HepG2 (cell line): Measurements from ENCODE around the gene TAF1B. TPM values are rescaled to one million over a fixed set of nuclear protein-coding genes. Genes with fewer than 3 reads are reported as not detected.

ENCODE experiments used
- ATAC-seq: fragments of 200-7000 bp; cut with Tn5 transposase; 3 replicates; pipeline ENCODE4 v1.9.1; 2020; ENCODE audit warnings: mild to moderate bottlenecking, moderate library complexity
- BruUV-seq: library from RNA; stranded (reverse); fragments of 400-500 nt; replicated peaks from 2 replicates; lab custom pipeline; 2021; lab: Mats Ljungman, UMichigan
- CTCF ChIA-PET: fragments of 300-600 bp; formaldehyde crosslinking; extraction: SDS; loops from one replicate; lab custom pipeline; 2021; ENCODE audit warnings: low total read pairs, inconsistent platforms, low intra/inter-chr PET ratio; lab: Yijun Ruan, JAX
- POLR2A ChIA-PET: fragments of 350-600 bp; sonication (Branson Sonifier 250); formaldehyde crosslinking; loops from one replicate; lab custom pipeline; 2020; ENCODE audit warnings: antibody characterized with exemption, inconsistent platforms; lab: Yijun Ruan, JAX
- DNase-seq: peaks from one replicate; pipeline ENCODE4 v3.0.0-alpha.2; 2015; ENCODE audit warnings: low spot score
- FAIRE-seq: peaks from 3 replicates; lab custom pipeline; 2011; peaks lifted over from hg19 to GRCh38; lab: Jason Lieb, UNC
- H2AFZ ChIP-seq: one replicate; pipeline ENCODE4 v1.6.1; 2011; ENCODE audit warnings: low read length, inconsistent platforms
- H3K27ac ChIP-seq: fragments of 300-600 bp; 3 replicates; pipeline ENCODE4 v1.8.0; 2011; ENCODE audit warnings: mixed run types, mild to moderate bottlenecking, mixed read lengths, low read length, inconsistent platforms; ENCODE audit not compliant: insufficient read depth; ENCODE audit errors: extremely low read length
- H3K27me3 ChIP-seq, 2 experiments: fragments of 200-600 bp in 1 of 2; 2 replicates in 1 of 2; 3 replicates in 1 of 2; pipeline versions ENCODE4 v1.6.0 to v1.8.0; 2011; ENCODE audit warnings: low read length in 2 of 2, mild to moderate bottlenecking in 2 of 2, moderate library complexity in 2 of 2, inconsistent platforms in 1 of 2; ENCODE audit not compliant: insufficient read depth in 2 of 2, control insufficient read depth in 1 of 2
- H3K36me3 ChIP-seq, 2 experiments: fragments of 200-600 bp in 1 of 2; replicated peaks in 1 of 2; 2 replicates in 1 of 2; 3 replicates in 1 of 2; pipeline versions ENCODE4 v1.5.1 to v1.8.0; 2011; ENCODE audit warnings: low read length in 2 of 2, inconsistent platforms in 1 of 2; ENCODE audit not compliant: insufficient read depth in 2 of 2, control insufficient read depth in 1 of 2
- H3K4me1 ChIP-seq: 2 replicates; pipeline ENCODE4 v1.5.1; 2012; ENCODE audit warnings: low read length, inconsistent platforms; ENCODE audit not compliant: insufficient read depth
- H3K4me2 ChIP-seq: 2 replicates; pipeline ENCODE4 v1.6.0; 2011; ENCODE audit warnings: low read depth, low read length, inconsistent platforms
- H3K4me3 ChIP-seq, 3 experiments: fragments of 200-600 bp in 1 of 3; sonication (generic), shearing (Covaris generic) in 1 of 3; replicated peaks in 1 of 3; 2 replicates each; pipeline ENCODE4 v1.5.1; 2011 to 2016; ENCODE audit warnings: low read length in 3 of 3, inconsistent platforms in 2 of 3, low read depth in 2 of 3, mild to moderate bottlenecking in 2 of 3, control low read depth in 1 of 3, mixed read lengths in 1 of 3; ENCODE audit not compliant: insufficient read depth in 1 of 3
- H3K79me2 ChIP-seq: one replicate; pipeline ENCODE4 v1.6.1; 2011; ENCODE audit warnings: low read length, inconsistent platforms; ENCODE audit not compliant: insufficient read depth
- H3K9ac ChIP-seq: 2 replicates; pipeline ENCODE4 v1.6.0; 2011; ENCODE audit warnings: mild to moderate bottlenecking, low read depth, low read length, inconsistent platforms; ENCODE audit not compliant: insufficient read depth
- H3K9me3 ChIP-seq: 2 replicates; pipeline ENCODE4 v1.5.1; 2012; ENCODE audit warnings: mild to moderate bottlenecking, low read length
- H4K20me1 ChIP-seq: 2 replicates; pipeline ENCODE4 v1.6.0; 2011; ENCODE audit warnings: inconsistent platforms, mild to moderate bottlenecking, low read length, moderate library complexity; ENCODE audit not compliant: insufficient read depth
- ADNP ChIP-seq: sonication (generic); formaldehyde crosslinking; IDR thresholded peaks from 2 replicates; pipeline ENCODE4 v1.4.0; 2020; ENCODE audit warnings: missing genetic modification reagents
- ATF2 ChIP-seq: sonication (generic); formaldehyde crosslinking; IDR thresholded peaks from 2 replicates; pipeline ENCODE4 v1.4.0; 2020; ENCODE audit warnings: missing genetic modification reagents
- BRD4 ChIP-seq: sonication (generic); formaldehyde crosslinking; IDR thresholded peaks from 2 replicates; pipeline ENCODE4 v1.4.0; 2020; ENCODE audit warnings: missing genetic modification reagents
- CC2D1A ChIP-seq: sonication (generic); formaldehyde crosslinking; IDR thresholded peaks from 2 replicates; pipeline ENCODE4 v1.8.1; 2023; ENCODE audit warnings: mild to moderate bottlenecking, missing genetic modification reagents
- FOXJ3 ChIP-seq: sonication (generic); formaldehyde crosslinking; IDR thresholded peaks from 2 replicates; pipeline ENCODE4 v1.4.0; 2020; ENCODE audit warnings: missing genetic modification reagents, mild to moderate bottlenecking, borderline replicate concordance
- KDM3A ChIP-seq: IDR thresholded peaks from 2 replicates; pipeline ENCODE4 v1.6.1; 2018; ENCODE audit warnings: low read depth, missing compliant biosample characterization
- KLF11 ChIP-seq: IDR thresholded peaks from 2 replicates; pipeline ENCODE4 v1.6.1; 2016; ENCODE audit warnings: missing compliant biosample characterization
- MLX ChIP-seq: IDR thresholded peaks from 2 replicates; pipeline ENCODE4 v1.6.1; 2016
- NFYB ChIP-seq: sonication (generic); formaldehyde crosslinking; IDR thresholded peaks from 2 replicates; pipeline ENCODE4 v1.4.0; 2020; ENCODE audit warnings: missing genetic modification reagents
- NKX3-1 ChIP-seq: sonication (generic); formaldehyde crosslinking; IDR thresholded peaks from 2 replicates; pipeline ENCODE4 v1.5.0; 2020; ENCODE audit warnings: missing genetic modification reagents
- ZBTB42 ChIP-seq: sonication (generic); formaldehyde crosslinking; IDR thresholded peaks from 2 replicates; pipeline ENCODE4 v1.5.0; 2020; ENCODE audit warnings: mild to moderate bottlenecking, missing genetic modification reagents
- ZMYM3 ChIP-seq: sonication (generic); formaldehyde crosslinking; IDR thresholded peaks from 2 replicates; pipeline ENCODE4 v1.5.1; 2020; ENCODE audit warnings: mild to moderate bottlenecking, missing genetic modification reagents
- ZNF121 ChIP-seq: sonication (generic); formaldehyde crosslinking; IDR thresholded peaks from 2 replicates; pipeline ENCODE4 v1.5.0; 2020; ENCODE audit warnings: mild to moderate bottlenecking, missing genetic modification reagents
- ZNF30 ChIP-seq: sonication (generic); formaldehyde crosslinking; IDR thresholded peaks from 2 replicates; pipeline ENCODE4 v1.5.0; 2020; ENCODE audit warnings: mild to moderate bottlenecking, missing genetic modification reagents
- ZNF552 ChIP-seq: sonication (generic); formaldehyde crosslinking; IDR thresholded peaks from 2 replicates; pipeline ENCODE4 v1.9.0; 2022; ENCODE audit warnings: missing genetic modification reagents, mild to moderate bottlenecking, borderline replicate concordance
- ZNF558 ChIP-seq: sonication (generic); formaldehyde crosslinking; IDR thresholded peaks from 2 replicates; pipeline ENCODE4 v1.9.0; 2022; ENCODE audit warnings: mild to moderate bottlenecking, missing genetic modification reagents, borderline replicate concordance
- ZNF576 ChIP-seq: sonication (generic); formaldehyde crosslinking; IDR thresholded peaks from 2 replicates; pipeline ENCODE4 v1.4.0; 2020; ENCODE audit warnings: mild to moderate bottlenecking, missing genetic modification reagents
- ZNF605 ChIP-seq: sonication (generic); formaldehyde crosslinking; IDR thresholded peaks from 2 replicates; pipeline ENCODE4 v1.8.0; 2022; ENCODE audit warnings: mild to moderate bottlenecking, missing genetic modification reagents
- ZNF660 ChIP-seq: sonication (generic); formaldehyde crosslinking; IDR thresholded peaks from 2 replicates; pipeline ENCODE4 v1.5.1; 2020; ENCODE audit warnings: mild to moderate bottlenecking, low read depth, missing genetic modification reagents, borderline replicate concordance
- ZNF770 ChIP-seq: sonication (generic); formaldehyde crosslinking; IDR thresholded peaks from 2 replicates; pipeline ENCODE4 v1.5.0; 2020; ENCODE audit warnings: mild to moderate bottlenecking, missing genetic modification reagents
- WGBS: methylation state at CpG from one replicate; pipeline ENCODE4 v1.1.6; 2017; ENCODE audit warnings: low lambda C conversion rate; 5-methylcytosine and 5-hydroxymethylcytosine counted together
- in situ Hi-C: cut with HindIII; loops from 2 replicates; pipeline ENCODE4 v1.10.0; 2017; ENCODE audit warnings: low pct_unique_long_range_greater_than_20kb; ENCODE audit not compliant: extremely low pct_ligation_motif_present
- intact Hi-C: fragments of 100-400 bp; cut with micrococcal nuclease; formaldehyde crosslinking; loops from one replicate; pipeline ENCODE4 v1.10.0; 2022; ENCODE audit not compliant: unreplicated experiment
- polyA plus RNA-seq, 8 experiments: library from polyadenylated mRNA; depleted of rRNA in 3 of 8; stranded (reverse) in 7 of 8; unstranded in 1 of 8; fragments of >200 nt; fragmentation: Illumina TruSeq in 4 of 8; extraction: Trizol in 4 of 8; gene quantifications; 2 replicates each; pipeline versions ENCODE4 v1.2.1 to v1.2.3, GENCODE V29; 2011 to 2016; ENCODE audit warnings: low read depth in 4 of 8, missing spikeins in 1 of 8, mixed read lengths in 1 of 8; ENCODE audit not compliant: insufficient read depth in 1 of 8
- total RNA-seq, 5 experiments: library from RNA; depleted of rRNA; stranded (reverse); fragments of >200 nt; fragmentation: Illumina TruSeq; extraction: Trizol; gene quantifications; 2 replicates each; pipeline ENCODE4 v1.2.3, GENCODE V29; 2016; ENCODE audit warnings: low read depth in 1 of 5

TAF1B gene
- total and polyA plus RNA-seq, 2 of the 13 experiments (the other 11 are each of a cell fraction or from before 2014, with no cell fraction given) = 13.3 to 27.7 TPM

- in situ Hi-C loops (no loop called here), intact Hi-C loops (loop anchor here (2.0 kb wide), 1 partner anchor 110 kb away; no protein-coding TSS in a partner anchor)
- Histone ChIP-seq H3K4me1 (peaks cover 39% of the 10 kb centered on the region), H4K20me1 (no peaks in the 10 kb centered on the region; the same call in 1 of the 2 replicates), H3K4me2 (peak overlapping the region; percentile 88), H3K36me3 (peaks cover 2 to 17% of the 10 kb centered on the region in 2 experiments; a peak in 3 of 5 replicates), H2AFZ (peak overlapping the region; percentile 47), H3K27me3 (no peaks in the 10 kb centered on the region; a peak in 2 of 5 replicates), H3K4me3 (peak overlapping the region; percentile 70 to 92 (median 81); a peak in 5 of 6 replicates), H3K9ac (peak overlapping the region; percentile 75), H3K27ac (peak overlapping the region; percentile 74), H3K79me2 (peaks cover 34% of the 10 kb centered on the region), H3K9me3 (no peaks in the 10 kb centered on the region)
- FAIRE-seq (no peak), ATAC-seq (no peak), DNase-seq (no peak)
- ChIA-PET POLR2A (interaction anchor here (0.7 to 2.3 kb wide), 30 partner anchors 10 to 607 kb away, joined by 3 to 16 read pairs (median 4); partner anchors contain the start of genes ADAM17, KLF11, ODC1 and YWHAQ), CTCF (no interaction called here)
- BruUV-seq = TSS peak; percentile 95
- 19% methylated on average over 14 of the region's 21 CpGs for WGBS
- peak; percentile 28; the same call in 1 of the 2 replicates for TF ChIP-seq ZBTB42 (CRISPR knock-in tag)
- 0 out of 2 replicates have a peak, but pooled peaks have one; percentile 24 for TF ChIP-seq ZNF576 (CRISPR knock-in tag)
- TF ChIP-seq KDM3A (CRISPR knock-in tag) = peak; percentile 21; the same call in 1 of the 2 replicates
- peak; percentile 71; the same call in 1 of the 2 replicates for TF ChIP-seq NKX3-1 (CRISPR knock-in tag)
- TF ChIP-seq FOXJ3 = peak; percentile 62; the same call in 1 of the 2 replicates
- no peak for TF ChIP-seq ZNF30 (CRISPR knock-in tag)
- peak; percentile 97 for TF ChIP-seq ZNF770 (CRISPR knock-in tag)
- no peak for TF ChIP-seq ATF2 (CRISPR knock-in tag)
- 0 out of 2 replicates have a peak, but pooled peaks have one; percentile 52 for TF ChIP-seq ZNF552 (CRISPR knock-in tag)
- TF ChIP-seq KLF11 (CRISPR knock-in tag) = no peak
- peak; percentile 79; the same call in 1 of the 2 replicates for TF ChIP-seq ZMYM3
- TF ChIP-seq CC2D1A (CRISPR knock-in tag) = 0 out of 2 replicates have a peak, but pooled peaks have one; percentile 58
- 0 out of 2 replicates have a peak, but pooled peaks have one; percentile 30 for TF ChIP-seq ZNF558
- TF ChIP-seq BRD4 = 0 out of 2 replicates have a peak, but pooled peaks have one; percentile 84
- TF ChIP-seq ZNF121 (CRISPR knock-in tag) = peak; percentile 92
- 0 out of 2 replicates have a peak, but pooled peaks have one; percentile 2 for TF ChIP-seq ZNF660 (CRISPR knock-in tag)
- TF ChIP-seq ADNP = peak; percentile 69; the same call in 1 of the 2 replicates
- TF ChIP-seq NFYB (CRISPR knock-in tag) = no peak
- peak; percentile 47; the same call in 1 of the 2 replicates for TF ChIP-seq ZNF605 (CRISPR knock-in tag)
- 0 out of 2 replicates have a peak, but pooled peaks have one; percentile 53 for TF ChIP-seq MLX (CRISPR knock-in tag)
Observed at GRCh38 chr2:9842487-9843228, 616 bp upstream of the TAF1B start.
